Stimulated activated CD8-positive, alpha-beta memory T cell treated with anti-CD3 and anti-CD28 coated beads, Interleukin-7, amount 100 ng/mL, for 24 hours (primary cell): ENCODE data around the gene HACD1.

Experiments
- DNase-seq: peaks from one replicate; pipeline ENCODE4 v3.0.0-alpha.2; 2020; ENCODE audit warnings: low read depth

Gene HACD1

DNA sequence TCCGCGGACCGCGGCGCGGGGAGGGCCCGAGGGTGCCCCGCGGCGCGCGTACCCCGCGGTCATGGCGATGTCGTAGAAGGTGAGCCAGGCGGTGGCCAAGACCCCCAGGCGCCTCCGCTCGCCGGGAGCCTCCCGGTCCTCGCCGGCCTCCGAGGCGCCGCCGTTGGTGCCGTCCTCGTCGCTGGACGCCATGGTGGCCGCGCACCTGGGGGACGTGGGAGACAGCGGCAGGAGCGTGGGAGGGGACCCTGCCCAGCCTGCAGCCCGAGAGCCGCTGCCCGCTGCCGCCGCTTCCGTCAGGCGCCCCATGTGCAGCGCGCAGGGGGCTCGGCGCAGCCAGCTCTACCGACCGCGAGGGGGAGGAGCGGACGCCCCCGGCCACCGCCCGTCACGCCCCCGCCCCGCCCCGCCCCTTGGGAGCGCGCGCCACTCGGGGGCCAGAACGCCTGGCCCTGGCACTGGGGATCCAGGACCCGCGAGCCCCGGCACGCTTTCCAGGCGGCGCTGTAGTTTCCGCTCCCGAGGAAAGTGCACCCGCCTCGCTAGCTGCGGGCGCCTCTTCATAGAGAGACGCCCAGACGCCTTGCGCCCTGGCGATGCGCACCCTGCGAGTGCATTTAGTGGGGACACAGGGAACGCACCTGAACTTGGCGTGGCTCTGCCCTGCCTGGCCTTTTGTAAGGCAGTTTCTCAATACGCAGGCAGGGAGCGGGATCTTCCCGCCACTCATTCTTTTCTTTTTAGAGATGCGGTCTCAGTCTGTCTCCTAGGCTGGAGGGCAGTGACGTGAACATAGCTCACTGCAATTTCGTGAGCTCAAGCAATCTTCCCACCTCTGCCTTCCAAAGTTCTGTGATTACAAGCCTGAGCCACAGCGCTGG lies at the start of gene HACD1:
HACD1 (minus strand) TSS at position 344 of the 881 bp plus-strand sequence; CDS start at position 309, 35 bp downstream.
- DNase-seq, result no peak

GRCh38 chr10:17665747-17666146 lies 48.6 kb upstream of the HACD1 start:
- DNase-seq, result no peak

GRCh38 chr10:17663450-17663849 lies 46.3 kb upstream of the HACD1 start:
- no peak for DNase-seq

GRCh38 chr10:17662193-17663138 lies 45.3 kb upstream of the HACD1 start:
- no peak for DNase-seq

DNA sequence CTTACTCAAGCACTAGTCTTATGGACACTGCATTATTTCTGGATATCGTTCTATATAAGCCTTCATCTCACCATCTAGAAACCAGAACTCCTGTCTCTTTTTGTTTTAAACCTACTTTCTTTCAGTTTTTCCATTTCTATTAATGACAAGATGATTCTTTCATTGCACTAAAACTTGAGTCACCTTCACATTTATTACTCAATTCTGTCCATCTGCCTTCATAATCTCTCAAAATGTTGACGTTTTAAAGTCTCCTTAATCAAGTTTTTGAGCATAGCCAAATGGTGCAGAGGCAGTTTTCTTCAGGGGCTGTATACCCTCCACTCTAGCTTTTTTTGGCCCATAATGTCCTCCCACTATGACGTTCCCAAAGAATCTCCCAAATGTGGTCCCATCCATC lies 44.3 kb upstream of the HACD1 start:
- no peak for DNase-seq

GRCh38 chr10:17660921-17661320 lies 43.7 kb upstream of the HACD1 start:
- no peak for DNase-seq

GRCh38 chr10:17659365-17659764 lies 42.2 kb upstream of the HACD1 start:
- no peak for DNase-seq

GRCh38 chr10:17657103-17657500 lies 39.9 kb upstream of the HACD1 start:
- DNase-seq, result no peak

GRCh38 chr10:17655567-17656146 lies 38.5 kb upstream of the HACD1 start:
- DNase-seq, result no peak

DNA sequence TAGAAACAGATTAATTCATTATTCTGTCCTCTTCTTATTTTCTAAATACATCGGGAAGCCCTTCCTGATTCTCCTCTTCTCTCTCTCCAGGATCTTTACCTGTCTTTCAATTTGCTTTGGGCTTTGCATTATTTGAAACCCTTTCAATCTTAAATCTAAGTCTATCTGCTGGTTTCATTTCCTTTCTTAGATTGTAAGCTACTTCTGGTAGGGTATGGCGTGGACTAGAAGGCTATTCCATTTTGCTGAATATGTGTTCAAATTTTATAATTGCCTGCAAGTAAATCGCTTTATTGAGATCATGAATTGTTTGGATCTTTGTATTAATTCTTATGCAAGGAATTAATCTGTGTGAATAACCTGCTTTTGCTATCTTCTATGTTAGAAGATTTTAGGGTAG lies 37.8 kb upstream of the HACD1 start:
- DNase-seq, result no peak

GRCh38 chr10:17652585-17652984 lies 35.4 kb upstream of the HACD1 start:
- DNase-seq, result no peak

DNA sequence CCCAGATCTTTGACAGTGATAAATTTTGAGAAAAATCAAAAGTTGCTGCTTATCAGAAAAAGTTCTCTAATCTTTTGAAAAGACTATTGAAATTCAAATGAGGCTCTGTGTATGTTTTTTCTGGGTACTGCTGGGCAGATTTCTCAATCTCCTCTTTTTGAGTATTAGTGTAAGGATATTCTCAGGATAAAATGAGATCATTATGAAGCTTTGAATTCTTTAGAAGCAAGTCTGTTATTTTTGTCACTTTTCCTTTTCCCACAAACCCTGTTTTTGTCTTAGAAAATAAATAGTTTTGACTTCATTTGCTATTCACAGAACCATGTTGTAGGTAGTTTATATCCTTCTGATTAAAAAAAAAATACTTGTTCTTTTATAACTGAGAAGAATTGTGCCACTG lies 34.7 kb upstream of the HACD1 start:
- no peak for DNase-seq

DNA sequence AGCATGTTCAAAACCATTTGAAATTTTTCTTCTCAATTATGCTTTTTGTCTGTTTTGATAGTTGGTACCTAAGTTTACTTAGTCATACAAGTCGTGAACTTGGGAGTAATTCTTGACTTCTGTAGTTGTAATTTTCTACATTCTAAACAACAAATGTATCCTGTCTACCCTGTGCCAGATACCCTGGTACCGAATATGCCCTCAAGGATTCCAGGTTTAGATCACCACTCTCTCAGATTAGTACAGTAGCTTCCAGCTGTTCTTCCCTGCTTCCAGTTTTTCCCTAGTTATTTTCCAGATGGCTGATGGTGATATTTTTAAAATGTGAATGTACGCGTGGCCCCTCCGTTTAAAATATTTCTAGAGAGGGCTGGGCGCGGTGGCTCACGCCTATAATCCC lies 33.2 kb upstream of the HACD1 start:
- DNase-seq, result no peak

GRCh38 chr10:17649836-17650235 lies 32.7 kb upstream of the HACD1 start:
- no peak for DNase-seq

- no peak for DNase-seq
Measured at GRCh38 chr10:17649052-17649451, 31.9 kb upstream of the HACD1 start.

DNA sequence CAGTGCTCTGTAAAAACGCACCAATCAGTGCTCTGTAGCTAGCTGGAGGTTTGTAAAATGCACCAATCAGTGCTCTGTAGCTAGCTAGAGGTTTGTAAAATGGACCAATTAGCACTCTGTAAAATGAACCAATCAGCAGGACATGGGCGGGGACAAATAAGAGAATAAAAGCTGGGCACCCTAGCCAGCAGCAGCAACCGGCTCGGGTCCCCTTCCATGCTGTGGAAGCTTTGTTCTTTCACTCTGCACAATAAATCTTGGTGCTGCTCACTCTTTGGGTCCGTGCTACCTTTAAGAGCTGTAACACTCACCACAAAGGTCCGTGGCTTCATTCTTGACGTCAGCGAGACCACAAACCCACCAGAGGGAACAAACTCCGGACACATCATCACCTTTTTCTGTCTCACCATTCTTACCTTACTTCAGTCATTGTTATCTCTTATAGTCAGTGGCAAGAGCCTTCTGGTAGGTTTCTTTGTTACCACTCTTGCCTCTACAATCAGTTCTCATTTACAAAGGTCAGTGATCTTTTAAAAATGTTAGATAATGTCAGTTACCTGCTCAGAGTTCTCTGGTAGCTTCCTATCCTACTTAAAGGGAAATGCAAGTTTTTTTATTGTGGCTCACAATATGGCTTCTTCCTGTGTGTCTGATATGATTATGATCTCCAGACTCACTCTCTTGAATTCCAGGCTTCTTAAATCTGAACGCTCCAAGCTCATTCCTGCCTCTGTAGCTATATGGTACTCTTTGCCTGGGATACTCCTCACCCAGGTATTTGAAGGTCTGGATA lies 31.3 kb upstream of the HACD1 start:
- DNase-seq, result peak; percentile 27

GRCh38 chr10:17647326-17647725 lies 30.2 kb upstream of the HACD1 start:
- no peak for DNase-seq

DNA sequence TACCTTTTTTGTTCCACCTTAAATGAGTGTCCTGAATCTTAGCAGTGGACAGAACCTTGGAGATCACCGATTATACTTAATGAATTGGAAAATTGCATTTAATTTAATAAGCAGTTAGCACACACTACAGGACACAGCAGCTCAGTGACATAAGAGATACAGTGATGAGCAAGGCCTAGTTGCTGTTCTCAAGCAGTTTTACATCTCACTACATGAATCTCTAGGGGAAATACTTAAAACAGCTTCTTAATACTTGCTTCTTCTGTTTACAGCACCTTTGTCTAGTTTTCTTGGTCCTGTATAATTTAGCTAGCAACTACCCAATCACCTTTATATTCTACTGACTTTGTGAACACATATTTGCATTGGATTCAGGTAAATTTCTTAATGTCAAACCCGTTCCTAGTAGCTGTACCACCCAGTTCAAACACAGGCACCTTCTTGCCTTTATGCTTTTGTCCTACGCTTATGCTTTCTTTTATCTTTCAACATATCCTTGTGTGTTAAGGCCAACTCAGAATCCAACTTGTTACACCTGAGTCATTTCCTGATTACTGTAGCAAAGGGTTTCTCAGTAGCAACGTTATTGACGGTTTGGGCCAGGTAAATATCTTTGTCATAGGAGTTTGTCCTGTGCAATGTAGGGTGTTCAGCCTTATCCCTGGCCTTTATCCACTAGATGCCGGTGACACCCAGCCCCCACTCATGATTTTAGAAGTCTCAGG lies 28.6 kb upstream of the HACD1 start:
- DNase-seq, result no peak

GRCh38 chr10:17644485-17644943 lies 27.3 kb upstream of the HACD1 start:
- DNase-seq, result no peak

- peak; percentile 83 for DNase-seq
Measured at GRCh38 chr10:17643755-17644484, 26.7 kb upstream of the HACD1 start, which contains the start of gene STAM. TSS of gene STAM (plus strand) at chr10:17644151. CDS start at chr10:17644340, 189 bp downstream.
